GM18951 (cell line): ENCODE results near the gene JUNB.

Experiments
- POLR2A ChIP-seq: IDR thresholded peaks from 4 replicates; pipeline ENCODE4 v1.6.1; 2011; ENCODE audit warnings: mild to moderate bottlenecking; ENCODE audit not compliant: insufficient read length, insufficient read depth; ENCODE audit errors: extremely low read depth
- in situ Hi-C: fragments of 300-500 bp; cut with MboI; formaldehyde crosslinking; loops from one replicate; pipeline ENCODE4 v1.12.0; 2022; ENCODE audit warnings: low sequenced_read_pairs, mixed read lengths, inconsistent platforms; ENCODE audit not compliant: unreplicated experiment

The JUNB gene

DNA sequence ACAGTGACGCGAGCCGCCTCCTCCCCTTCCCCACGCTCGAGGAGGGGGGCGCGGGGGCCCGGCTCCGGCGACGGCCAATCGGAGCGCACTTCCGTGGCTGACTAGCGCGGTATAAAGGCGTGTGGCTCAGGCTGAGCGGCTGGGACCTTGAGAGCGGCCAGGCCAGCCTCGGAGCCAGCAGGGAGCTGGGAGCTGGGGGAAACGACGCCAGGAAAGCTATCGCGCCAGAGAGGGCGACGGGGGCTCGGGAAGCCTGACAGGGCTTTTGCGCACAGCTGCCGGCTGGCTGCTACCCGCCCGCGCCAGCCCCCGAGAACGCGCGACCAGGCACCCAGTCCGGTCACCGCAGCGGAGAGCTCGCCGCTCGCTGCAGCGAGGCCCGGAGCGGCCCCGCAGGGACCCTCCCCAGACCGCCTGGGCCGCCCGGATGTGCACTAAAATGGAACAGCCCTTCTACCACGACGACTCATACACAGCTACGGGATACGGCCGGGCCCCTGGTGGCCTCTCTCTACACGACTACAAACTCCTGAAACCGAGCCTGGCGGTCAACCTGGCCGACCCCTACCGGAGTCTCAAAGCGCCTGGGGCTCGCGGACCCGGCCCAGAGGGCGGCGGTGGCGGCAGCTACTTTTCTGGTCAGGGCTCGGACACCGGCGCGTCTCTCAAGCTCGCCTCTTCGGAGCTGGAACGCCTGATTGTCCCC, at the start of gene JUNB:
JUNB (plus strand) TSS at position 142 of the 706 bp plus-strand sequence; CDS start at position 428, 286 bp downstream.
- in situ Hi-C loops, result no loop called here
- peak; percentile 100 for TF ChIP-seq POLR2A

DNA sequence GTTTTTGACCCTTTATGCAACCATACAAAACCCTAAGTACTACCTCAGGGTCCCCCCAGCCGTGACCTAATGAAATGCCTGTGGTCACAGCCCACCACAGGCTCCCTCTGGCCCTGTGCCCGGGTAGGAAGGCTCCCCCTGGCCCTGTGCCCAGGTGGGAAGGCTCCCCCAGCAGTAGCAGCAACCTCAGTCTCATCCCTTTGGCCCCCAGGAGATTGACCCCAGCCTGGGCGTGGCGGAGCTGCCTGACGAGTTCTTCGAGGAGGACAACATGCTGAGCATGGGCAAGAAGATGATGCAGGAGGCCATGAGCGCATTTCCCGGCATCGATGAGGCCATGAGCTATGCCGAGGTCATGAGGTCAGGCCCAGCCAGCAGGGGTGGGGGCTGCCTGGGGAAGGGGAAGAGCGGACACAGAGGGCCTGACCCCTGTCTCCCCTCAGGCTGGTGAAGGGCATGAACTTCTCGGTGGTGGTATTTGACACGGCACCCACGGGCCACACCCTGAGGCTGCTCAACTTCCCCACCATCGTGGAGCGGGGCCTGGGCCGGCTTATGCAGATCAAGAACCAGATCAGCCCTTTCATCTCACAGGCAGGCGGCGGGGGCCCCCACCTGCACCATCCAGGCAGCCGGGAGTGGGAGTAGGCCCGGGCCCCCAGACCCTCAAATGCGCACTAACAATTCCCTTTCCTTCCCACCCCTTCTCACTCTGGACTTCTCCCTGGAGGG, 46.0 kb upstream of the JUNB start:
- in situ Hi-C loops, result no loop called here
- TF ChIP-seq POLR2A, result no peak

GRCh38 chr19:12748489-12748888, 42.8 kb upstream of the JUNB start:
- in situ Hi-C loops, result no loop called here
- TF ChIP-seq POLR2A, result no peak

DNA sequence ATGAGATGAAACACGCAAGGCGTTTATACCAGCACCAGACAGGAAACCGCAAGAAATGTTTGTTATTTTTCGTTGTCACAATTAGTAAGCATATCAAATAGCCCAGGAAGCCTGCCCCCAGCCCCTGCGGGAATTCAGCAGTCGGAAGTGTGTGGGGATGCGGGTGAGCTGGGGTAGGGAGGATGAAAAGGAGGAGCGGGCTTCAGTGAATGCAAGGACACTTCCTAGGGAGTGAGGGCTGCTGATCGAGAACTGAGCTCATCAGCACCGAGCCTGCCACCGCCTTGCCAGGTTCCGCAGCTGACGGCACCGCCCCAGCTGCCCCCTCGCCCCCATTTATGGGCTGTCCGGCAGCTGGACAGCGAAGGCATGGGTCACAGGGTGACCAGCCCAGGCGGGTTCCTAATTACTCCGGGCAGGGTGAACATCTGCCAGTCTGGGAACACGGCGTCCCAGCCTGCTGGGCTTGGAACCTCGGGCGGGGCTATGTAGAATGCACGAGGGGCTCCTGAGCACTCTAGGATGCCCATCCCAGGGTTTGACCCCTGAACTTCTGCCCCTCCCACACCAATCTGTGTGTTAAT, 41.3 kb upstream of the JUNB start:
- in situ Hi-C loops, result no loop called here
- TF ChIP-seq POLR2A, result no peak

DNA sequence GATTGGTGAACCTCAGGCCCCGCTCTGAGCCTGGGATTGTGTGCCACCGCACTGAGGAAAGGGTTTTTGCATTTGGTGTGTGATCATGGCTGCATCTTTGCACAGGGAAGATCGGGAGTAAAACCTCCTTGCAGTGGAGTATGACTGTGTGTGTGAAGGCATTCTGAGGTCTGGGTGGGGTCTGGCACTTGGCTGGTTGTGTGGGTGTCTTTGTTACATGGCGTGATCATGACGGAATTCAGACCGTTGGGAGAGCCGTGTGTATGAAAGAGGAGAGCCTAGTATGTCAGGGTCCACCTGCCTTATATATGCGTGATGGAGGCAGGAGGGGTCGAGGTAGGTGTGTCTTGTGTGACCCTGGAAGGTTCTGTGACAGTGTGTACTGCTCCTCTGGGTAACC, 40.4 kb upstream of the JUNB start:
- in situ Hi-C loops, result no loop called here

GRCh38 chr19:12751635-12752034, 39.7 kb upstream of the JUNB start, which contains the start of gene BEST2:
Gene BEST2, plus strand, starts transcription at chr19:12751791. Its CDS starts 802 bp downstream, at chr19:12752593.
- in situ Hi-C loops, result no loop called here
- TF ChIP-seq POLR2A, result no peak

More for the DNA sequence above, 40.4 kb upstream of the JUNB start:
- TF ChIP-seq POLR2A, result no peak

GRCh38 chr19:12752056-12752781, 39.1 kb upstream of the JUNB start:
- TF ChIP-seq POLR2A, result no peak
- in situ Hi-C loops, result no loop called here

DNA sequence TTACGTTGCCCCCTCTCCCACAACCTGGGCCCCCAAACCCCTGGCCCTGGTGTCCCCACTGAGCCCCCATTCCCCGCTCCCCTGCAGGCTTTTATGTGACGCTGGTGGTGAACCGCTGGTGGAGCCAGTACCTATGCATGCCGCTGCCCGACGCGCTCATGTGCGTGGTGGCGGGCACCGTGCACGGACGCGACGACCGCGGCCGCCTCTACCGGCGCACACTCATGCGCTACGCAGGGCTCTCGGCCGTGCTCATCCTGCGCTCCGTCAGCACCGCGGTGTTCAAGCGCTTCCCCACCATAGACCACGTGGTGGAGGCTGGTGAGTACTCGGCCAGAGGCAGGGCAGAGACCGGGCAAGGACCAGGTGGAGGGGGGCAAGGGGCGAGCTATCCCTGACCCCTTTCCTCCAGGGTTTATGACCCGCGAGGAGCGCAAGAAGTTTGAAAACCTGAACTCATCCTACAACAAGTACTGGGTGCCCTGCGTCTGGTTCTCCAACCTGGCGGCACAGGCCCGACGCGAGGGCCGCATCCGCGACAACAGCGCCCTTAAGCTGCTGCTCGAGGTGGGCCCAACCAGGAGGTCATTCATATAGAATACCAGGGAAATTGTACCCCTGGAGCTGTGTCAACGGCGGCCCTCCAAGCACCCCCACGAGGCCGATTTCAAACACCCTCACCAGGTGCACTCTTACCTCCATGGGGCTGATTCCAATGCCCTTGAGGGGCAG, 36.7 kb upstream of the JUNB start:
- in situ Hi-C loops, result loop anchor here (5.0 kb wide), 1 partner anchor 182 kb away; no protein-coding TSS in a partner anchor
- no peak for TF ChIP-seq POLR2A

DNA sequence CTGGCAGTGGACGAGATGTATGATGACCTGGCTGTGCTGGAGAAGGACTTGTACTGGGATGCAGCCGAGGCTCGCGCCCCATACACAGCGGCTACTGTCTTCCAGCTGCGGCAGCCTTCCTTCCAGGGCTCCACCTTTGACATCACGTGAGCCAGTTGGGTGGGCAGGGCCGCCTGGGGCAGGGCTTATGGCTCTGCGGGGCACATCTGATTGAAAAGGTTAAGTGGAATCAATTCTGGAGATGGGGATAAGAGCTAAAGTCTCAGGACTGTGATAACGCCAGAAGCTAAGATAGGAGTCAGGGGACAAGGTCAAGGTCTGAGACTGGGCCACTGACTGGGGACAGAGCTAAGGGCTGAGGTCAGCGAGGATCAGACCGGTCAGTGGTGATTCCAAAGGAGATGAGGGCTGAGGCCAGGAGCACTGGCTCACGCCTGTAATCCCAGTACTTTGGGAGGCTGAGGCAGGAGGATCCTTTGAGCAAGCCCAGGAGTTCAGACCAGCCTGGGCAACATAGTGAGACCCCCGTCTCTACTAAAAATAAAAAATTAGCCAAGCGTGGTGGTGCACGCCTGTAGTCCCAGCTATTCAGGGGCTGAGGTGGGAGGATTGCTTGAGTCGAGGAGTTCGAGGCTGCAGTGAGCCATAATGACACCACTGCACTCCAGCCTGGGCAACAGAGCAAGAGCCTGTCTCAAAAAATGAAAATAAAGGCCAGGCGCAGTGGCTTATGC, 35.0 kb upstream of the JUNB start:
- TF ChIP-seq POLR2A, result no peak
- in situ Hi-C loops, result loop anchor here (5.0 kb wide), 1 partner anchor 184 kb away; no protein-coding TSS in a partner anchor

DNA sequence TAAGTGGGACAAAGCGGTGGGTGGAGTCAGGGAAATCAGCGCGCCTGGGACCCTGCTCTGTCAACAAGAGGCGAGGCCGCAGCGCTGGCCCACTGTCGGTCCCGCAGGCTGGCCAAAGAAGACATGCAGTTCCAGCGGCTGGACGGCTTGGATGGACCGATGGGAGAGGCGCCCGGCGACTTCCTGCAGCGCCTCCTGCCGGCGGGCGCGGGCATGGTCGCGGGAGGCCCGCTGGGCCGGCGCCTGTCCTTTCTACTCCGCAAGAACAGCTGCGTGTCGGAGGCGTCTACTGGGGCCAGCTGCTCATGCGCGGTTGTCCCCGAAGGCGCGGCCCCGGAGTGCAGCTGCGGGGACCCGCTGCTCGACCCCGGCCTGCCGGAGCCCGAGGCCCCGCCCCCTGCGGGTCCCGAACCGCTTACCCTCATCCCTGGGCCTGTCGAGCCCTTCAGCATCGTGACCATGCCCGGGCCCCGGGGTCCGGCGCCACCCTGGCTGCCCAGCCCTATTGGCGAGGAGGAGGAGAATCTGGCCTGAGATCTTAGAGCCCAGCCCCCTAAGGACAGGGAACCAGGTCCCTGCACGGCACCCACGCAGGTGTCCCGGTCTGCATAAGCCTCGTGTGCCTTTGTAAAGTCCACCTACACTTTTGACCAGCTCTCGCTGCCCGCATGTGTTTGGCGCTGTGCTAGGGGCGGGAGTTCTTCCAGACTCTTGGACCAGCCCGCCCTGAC, 33.6 kb upstream of the JUNB start:
- TF ChIP-seq POLR2A, result no peak
- in situ Hi-C loops, result loop anchor here (5.0 kb wide), 1 partner anchor 185 kb away; no protein-coding TSS in a partner anchor

DNA sequence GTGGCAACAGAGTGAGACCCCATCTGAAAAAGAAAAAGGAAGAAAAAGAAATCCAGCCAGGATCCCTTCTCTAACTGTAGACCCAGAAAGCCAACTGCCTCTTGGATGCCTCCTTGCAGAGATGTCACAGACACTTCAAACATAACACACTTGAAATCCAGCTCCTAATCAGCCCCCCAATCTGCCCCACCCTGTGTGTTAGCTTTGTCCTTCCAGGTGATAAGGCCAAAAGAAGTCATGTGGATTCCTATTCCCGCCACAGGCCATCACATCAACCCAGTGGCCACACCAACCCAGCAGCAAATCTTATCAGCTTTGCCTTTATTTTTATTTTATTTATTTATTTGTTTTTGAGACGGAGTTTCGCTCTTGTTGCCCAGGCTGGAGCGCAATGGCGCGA, 31.6 kb upstream of the JUNB start:
- no peak for TF ChIP-seq POLR2A
- in situ Hi-C loops, result loop anchor here (5.0 kb wide), 1 partner anchor 187 kb away; no protein-coding TSS in a partner anchor
